ENCODE measurements around the gene CAMTA1.

DNA sequence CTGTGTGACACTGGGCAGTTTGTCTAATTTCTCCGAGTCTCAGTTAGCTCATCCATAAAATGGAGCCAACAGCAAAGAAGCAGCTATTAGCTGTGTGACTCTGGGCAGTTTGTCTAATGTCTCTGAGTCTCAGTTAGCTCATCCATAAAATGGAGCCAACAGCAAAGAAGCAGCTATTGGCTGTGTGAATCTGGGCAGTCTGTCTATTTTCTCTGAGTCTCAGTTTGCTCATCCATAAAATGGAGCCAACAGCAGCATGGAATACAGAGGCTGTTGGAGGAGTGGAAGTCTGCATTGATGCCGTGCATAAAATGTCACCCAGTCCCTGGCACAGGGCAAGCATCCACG lies 688.9 kb downstream of the CAMTA1 start:
- TF ChIP-seq, protein P1, sequence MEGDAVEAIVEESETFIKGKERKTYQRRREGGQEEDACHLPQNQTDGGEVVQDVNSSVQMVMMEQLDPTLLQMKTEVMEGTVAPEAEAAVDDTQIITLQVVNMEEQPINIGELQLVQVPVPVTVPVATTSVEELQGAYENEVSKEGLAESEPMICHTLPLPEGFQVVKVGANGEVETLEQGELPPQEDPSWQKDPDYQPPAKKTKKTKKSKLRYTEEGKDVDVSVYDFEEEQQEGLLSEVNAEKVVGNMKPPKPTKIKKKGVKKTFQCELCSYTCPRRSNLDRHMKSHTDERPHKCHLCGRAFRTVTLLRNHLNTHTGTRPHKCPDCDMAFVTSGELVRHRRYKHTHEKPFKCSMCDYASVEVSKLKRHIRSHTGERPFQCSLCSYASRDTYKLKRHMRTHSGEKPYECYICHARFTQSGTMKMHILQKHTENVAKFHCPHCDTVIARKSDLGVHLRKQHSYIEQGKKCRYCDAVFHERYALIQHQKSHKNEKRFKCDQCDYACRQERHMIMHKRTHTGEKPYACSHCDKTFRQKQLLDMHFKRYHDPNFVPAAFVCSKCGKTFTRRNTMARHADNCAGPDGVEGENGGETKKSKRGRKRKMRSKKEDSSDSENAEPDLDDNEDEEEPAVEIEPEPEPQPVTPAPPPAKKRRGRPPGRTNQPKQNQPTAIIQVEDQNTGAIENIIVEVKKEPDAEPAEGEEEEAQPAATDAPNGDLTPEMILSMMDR (IDR thresholded peaks at IDR 0.05): no peak
- no peak for TF ChIP-seq SIN3A (IDR thresholded peaks at IDR 0.05; ENCODE audit: borderline replicate concordance, insufficient read depth, low read depth, low read length)
- TF ChIP-seq, protein P2, sequence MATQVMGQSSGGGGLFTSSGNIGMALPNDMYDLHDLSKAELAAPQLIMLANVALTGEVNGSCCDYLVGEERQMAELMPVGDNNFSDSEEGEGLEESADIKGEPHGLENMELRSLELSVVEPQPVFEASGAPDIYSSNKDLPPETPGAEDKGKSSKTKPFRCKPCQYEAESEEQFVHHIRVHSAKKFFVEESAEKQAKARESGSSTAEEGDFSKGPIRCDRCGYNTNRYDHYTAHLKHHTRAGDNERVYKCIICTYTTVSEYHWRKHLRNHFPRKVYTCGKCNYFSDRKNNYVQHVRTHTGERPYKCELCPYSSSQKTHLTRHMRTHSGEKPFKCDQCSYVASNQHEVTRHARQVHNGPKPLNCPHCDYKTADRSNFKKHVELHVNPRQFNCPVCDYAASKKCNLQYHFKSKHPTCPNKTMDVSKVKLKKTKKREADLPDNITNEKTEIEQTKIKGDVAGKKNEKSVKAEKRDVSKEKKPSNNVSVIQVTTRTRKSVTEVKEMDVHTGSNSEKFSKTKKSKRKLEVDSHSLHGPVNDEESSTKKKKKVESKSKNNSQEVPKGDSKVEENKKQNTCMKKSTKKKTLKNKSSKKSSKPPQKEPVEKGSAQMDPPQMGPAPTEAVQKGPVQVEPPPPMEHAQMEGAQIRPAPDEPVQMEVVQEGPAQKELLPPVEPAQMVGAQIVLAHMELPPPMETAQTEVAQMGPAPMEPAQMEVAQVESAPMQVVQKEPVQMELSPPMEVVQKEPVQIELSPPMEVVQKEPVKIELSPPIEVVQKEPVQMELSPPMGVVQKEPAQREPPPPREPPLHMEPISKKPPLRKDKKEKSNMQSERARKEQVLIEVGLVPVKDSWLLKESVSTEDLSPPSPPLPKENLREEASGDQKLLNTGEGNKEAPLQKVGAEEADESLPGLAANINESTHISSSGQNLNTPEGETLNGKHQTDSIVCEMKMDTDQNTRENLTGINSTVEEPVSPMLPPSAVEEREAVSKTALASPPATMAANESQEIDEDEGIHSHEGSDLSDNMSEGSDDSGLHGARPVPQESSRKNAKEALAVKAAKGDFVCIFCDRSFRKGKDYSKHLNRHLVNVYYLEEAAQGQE (IDR thresholded peaks at IDR 0.05; ENCODE audit: insufficient read depth in 1 of 2, low read depth in 2 of 2, low read length in 1 of 2): no peak
- no peak for TF ChIP-seq POLR2AphosphoS5 (IDR thresholded peaks at IDR 0.05; ENCODE audit: low read depth, low read length)
- TF ChIP-seq TCF7L2 (IDR thresholded peaks at IDR 0.05; ENCODE audit: low read depth, low read length): no peak
